ENCODE results near the gene NOCT. TPM values are rescaled to one million over a fixed set of nuclear protein-coding genes. Genes with fewer than 3 reads are reported as not detected.

Gene NOCT
- total RNA-seq, 1 experiment from 2014 or later, result 17.1 TPM

- no peaks in the 10 kb centered on the region for H3K9me3 ChIP-seq (ENCODE audit: control insufficient read depth, insufficient read depth, low read depth, low read length)
- ChIA-PET POLR2A (interaction anchor here (0.6 kb wide), 1 partner anchor 8 kb away, joined by 3 read pairs; no protein-coding TSS in a partner anchor), CTCF (no interaction called here)
- TF ChIP-seq POLR2AphosphoS5 (IDR thresholded peaks at IDR 0.05; ENCODE audit: low read depth, low read length), result no peak
- no peak for TF ChIP-seq TCF7L2 (IDR thresholded peaks at IDR 0.05; ENCODE audit: low read depth, low read length)
- TF ChIP-seq SIN3A (IDR thresholded peaks at IDR 0.05; ENCODE audit: borderline replicate concordance, insufficient read depth, low read depth, low read length), result no peak
- TF ChIP-seq REST (IDR thresholded peaks at IDR 0.05; ENCODE audit: insufficient read depth in 1 of 2, low read depth in 2 of 2, low read length in 1 of 2), result no peak
- TF ChIP-seq CTCF (IDR thresholded peaks at IDR 0.05), result no peak
- H3K4me1 ChIP-seq (ENCODE audit: control insufficient read depth, insufficient read depth, low read length), result no peaks in the 10 kb centered on the region
- H3K27me3 ChIP-seq (ENCODE audit: control insufficient read depth, insufficient read depth, low read length), result no peaks in the 10 kb centered on the region
- in situ Hi-C loops (cut with HindIII; ENCODE audit: low pct_unique_long_range_greater_than_20kb, low sequenced_read_pairs), result no loop called here
- no peak for ATAC-seq
- intact Hi-C loops (cut with micrococcal nuclease; ENCODE audit: unreplicated experiment), result no loop called here
- no peaks in the 10 kb centered on the region for H3K36me3 ChIP-seq (ENCODE audit: control insufficient read depth, insufficient read depth, low read length)
- H3K4me3 ChIP-seq (ENCODE audit: low read depth in 2 of 2, low read length in 2 of 2), result no peak overlapping the region
- BruUV-seq (replicated peaks), result no TSS peak
- H3K27ac ChIP-seq (ENCODE audit: low read length), result no peak overlapping the region
- no peak for DNase-seq (ENCODE audit: low read depth, low spot score)
These were observed 42.4 kb upstream of the NOCT start for GRCh38 chr4:138972956-138973801.

GRCh38 chr4:138975225-138975624 is 40.4 kb upstream of the NOCT start:
- no TSS peak for BruUV-seq (replicated peaks)
- ATAC-seq, result no peak
- Histone ChIP-seq H3K4me3 (ENCODE audit: low read depth in 2 of 2, low read length in 2 of 2) (no peak overlapping the region), H3K27me3 (ENCODE audit: control insufficient read depth, insufficient read depth, low read length) (no peaks in the 10 kb centered on the region), H3K4me1 (ENCODE audit: control insufficient read depth, insufficient read depth, low read length) (no peaks in the 10 kb centered on the region), H3K9me3 (ENCODE audit: control insufficient read depth, insufficient read depth, low read depth, low read length) (no peaks in the 10 kb centered on the region), H3K36me3 (ENCODE audit: control insufficient read depth, insufficient read depth, low read length) (no peaks in the 10 kb centered on the region), H3K27ac (ENCODE audit: low read length) (no peak overlapping the region)
- intact Hi-C loops (cut with micrococcal nuclease; ENCODE audit: unreplicated experiment) (no loop called here), in situ Hi-C loops (cut with HindIII; ENCODE audit: low pct_unique_long_range_greater_than_20kb, low sequenced_read_pairs) (no loop called here)
- no peak for DNase-seq (ENCODE audit: low read depth, low spot score)
- POLR2A ChIA-PET, result no interaction called here
- CTCF ChIA-PET, result no interaction called here
- TF ChIP-seq SIN3A (IDR thresholded peaks at IDR 0.05; ENCODE audit: borderline replicate concordance, insufficient read depth, low read depth, low read length) (no peak), POLR2AphosphoS5 (IDR thresholded peaks at IDR 0.05; ENCODE audit: low read depth, low read length) (no peak), TCF7L2 (IDR thresholded peaks at IDR 0.05; ENCODE audit: low read depth, low read length) (no peak), CTCF (IDR thresholded peaks at IDR 0.05) (no peak), REST (IDR thresholded peaks at IDR 0.05; ENCODE audit: insufficient read depth in 1 of 2, low read depth in 2 of 2, low read length in 1 of 2) (no peak)

Measured in Panc1 (cell line).